HepG2 (cell line): Measurements from ENCODE around the gene THSD1. TPM values are rescaled to one million over a fixed set of nuclear protein-coding genes. Genes with fewer than 3 reads are reported as not detected.
A peak's percentile ranks its signal among the peaks of the same experiment; 100 is the strongest.
"Not testable (repeated sequence)": the region's sequence is repeated elsewhere in the genome, so short reads cannot be mapped to it uniquely, and the experiment has no call there.

Source experiments
- ATAC-seq: fragments of 200-7000 bp; cut with Tn5 transposase; 3 replicates; pipeline ENCODE4 v1.9.1; 2020; ENCODE audit warnings: mild to moderate bottlenecking, moderate library complexity
- BruUV-seq: library from RNA; stranded (reverse); fragments of 400-500 nt; replicated peaks from 2 replicates; lab custom pipeline; 2021; lab: Mats Ljungman, UMichigan
- CTCF ChIA-PET: fragments of 300-600 bp; formaldehyde crosslinking; extraction: SDS; loops from one replicate; lab custom pipeline; 2021; ENCODE audit warnings: low total read pairs, inconsistent platforms, low intra/inter-chr PET ratio; lab: Yijun Ruan, JAX
- POLR2A ChIA-PET: fragments of 350-600 bp; sonication (Branson Sonifier 250); formaldehyde crosslinking; loops from one replicate; lab custom pipeline; 2020; ENCODE audit warnings: antibody characterized with exemption, inconsistent platforms; lab: Yijun Ruan, JAX
- DNase-seq: peaks from one replicate; pipeline ENCODE4 v3.0.0-alpha.2; 2015; ENCODE audit warnings: low spot score
- FAIRE-seq: peaks from 3 replicates; lab custom pipeline; 2011; peaks lifted over from hg19 to GRCh38; lab: Jason Lieb, UNC
- H2AFZ ChIP-seq: one replicate; pipeline ENCODE4 v1.6.1; 2011; ENCODE audit warnings: low read length, inconsistent platforms
- H3K27ac ChIP-seq: fragments of 300-600 bp; 3 replicates; pipeline ENCODE4 v1.8.0; 2011; ENCODE audit warnings: mixed run types, mild to moderate bottlenecking, mixed read lengths, low read length, inconsistent platforms; ENCODE audit not compliant: insufficient read depth; ENCODE audit errors: extremely low read length
- H3K27me3 ChIP-seq, 2 experiments: fragments of 200-600 bp in 1 of 2; 2 replicates in 1 of 2; 3 replicates in 1 of 2; pipeline versions ENCODE4 v1.6.0 to v1.8.0; 2011; ENCODE audit warnings: low read length in 2 of 2, mild to moderate bottlenecking in 2 of 2, moderate library complexity in 2 of 2, inconsistent platforms in 1 of 2; ENCODE audit not compliant: insufficient read depth in 2 of 2, control insufficient read depth in 1 of 2
- H3K36me3 ChIP-seq, 2 experiments: fragments of 200-600 bp in 1 of 2; replicated peaks in 1 of 2; 2 replicates in 1 of 2; 3 replicates in 1 of 2; pipeline versions ENCODE4 v1.5.1 to v1.8.0; 2011; ENCODE audit warnings: low read length in 2 of 2, inconsistent platforms in 1 of 2; ENCODE audit not compliant: insufficient read depth in 2 of 2, control insufficient read depth in 1 of 2
- H3K4me1 ChIP-seq: 2 replicates; pipeline ENCODE4 v1.5.1; 2012; ENCODE audit warnings: low read length, inconsistent platforms; ENCODE audit not compliant: insufficient read depth
- H3K4me2 ChIP-seq: 2 replicates; pipeline ENCODE4 v1.6.0; 2011; ENCODE audit warnings: low read depth, low read length, inconsistent platforms
- H3K4me3 ChIP-seq, 3 experiments: fragments of 200-600 bp in 1 of 3; sonication (generic), shearing (Covaris generic) in 1 of 3; replicated peaks in 1 of 3; 2 replicates each; pipeline ENCODE4 v1.5.1; 2011 to 2016; ENCODE audit warnings: low read length in 3 of 3, inconsistent platforms in 2 of 3, low read depth in 2 of 3, mild to moderate bottlenecking in 2 of 3, control low read depth in 1 of 3, mixed read lengths in 1 of 3; ENCODE audit not compliant: insufficient read depth in 1 of 3
- H3K79me2 ChIP-seq: one replicate; pipeline ENCODE4 v1.6.1; 2011; ENCODE audit warnings: low read length, inconsistent platforms; ENCODE audit not compliant: insufficient read depth
- H3K9ac ChIP-seq: 2 replicates; pipeline ENCODE4 v1.6.0; 2011; ENCODE audit warnings: mild to moderate bottlenecking, low read depth, low read length, inconsistent platforms; ENCODE audit not compliant: insufficient read depth
- H3K9me3 ChIP-seq: 2 replicates; pipeline ENCODE4 v1.5.1; 2012; ENCODE audit warnings: mild to moderate bottlenecking, low read length
- H4K20me1 ChIP-seq: 2 replicates; pipeline ENCODE4 v1.6.0; 2011; ENCODE audit warnings: inconsistent platforms, mild to moderate bottlenecking, low read length, moderate library complexity; ENCODE audit not compliant: insufficient read depth
- CBX2 ChIP-seq, 2 experiments: fragments of 200-600 bp in 1 of 2; sonication (generic); formaldehyde crosslinking in 1 of 2; IDR thresholded peaks; 2 replicates each; pipeline versions ENCODE4 v1.7.0 to v1.8.1; 2018 to 2022; ENCODE audit warnings: low read depth in 2 of 2, low read length in 1 of 2, mild to moderate bottlenecking in 1 of 2, missing genetic modification reagents in 1 of 2
- GABPB1 ChIP-seq: IDR thresholded peaks from 2 replicates; pipeline ENCODE4 v1.6.1; 2016; ENCODE audit warnings: mild to moderate bottlenecking, missing genetic modification reagents, moderate library complexity, missing compliant biosample characterization
- KLF13 ChIP-seq: sonication (generic); formaldehyde crosslinking; IDR thresholded peaks from 2 replicates; pipeline ENCODE4 v1.4.0; 2020; ENCODE audit warnings: mild to moderate bottlenecking, missing genetic modification reagents
- NONO ChIP-seq, 2 experiments: fragments of 450-650 bp in 1 of 2; sonication (generic) in 1 of 2; formaldehyde crosslinking in 1 of 2; IDR thresholded peaks in 1 of 2; conservative IDR thresholded peaks in 1 of 2; 2 replicates each; pipeline versions ENCODE4 v1.6.1 to v1.8.0; 2017 to 2022; ENCODE audit warnings: mild to moderate bottlenecking in 1 of 2, missing genetic modification reagents in 1 of 2, moderate library complexity in 1 of 2
- WGBS: methylation state at CpG from one replicate; pipeline ENCODE4 v1.1.6; 2017; ENCODE audit warnings: low lambda C conversion rate; 5-methylcytosine and 5-hydroxymethylcytosine counted together
- in situ Hi-C: cut with HindIII; loops from 2 replicates; pipeline ENCODE4 v1.10.0; 2017; ENCODE audit warnings: low pct_unique_long_range_greater_than_20kb; ENCODE audit not compliant: extremely low pct_ligation_motif_present
- intact Hi-C: fragments of 100-400 bp; cut with micrococcal nuclease; formaldehyde crosslinking; loops from one replicate; pipeline ENCODE4 v1.10.0; 2022; ENCODE audit not compliant: unreplicated experiment
- polyA plus RNA-seq, 8 experiments: library from polyadenylated mRNA; depleted of rRNA in 3 of 8; stranded (reverse) in 7 of 8; unstranded in 1 of 8; fragments of >200 nt; fragmentation: Illumina TruSeq in 4 of 8; extraction: Trizol in 4 of 8; gene quantifications; 2 replicates each; pipeline versions ENCODE4 v1.2.1 to v1.2.3, GENCODE V29; 2011 to 2016; ENCODE audit warnings: low read depth in 4 of 8, missing spikeins in 1 of 8, mixed read lengths in 1 of 8; ENCODE audit not compliant: insufficient read depth in 1 of 8
- total RNA-seq, 5 experiments: library from RNA; depleted of rRNA; stranded (reverse); fragments of >200 nt; fragmentation: Illumina TruSeq; extraction: Trizol; gene quantifications; 2 replicates each; pipeline ENCODE4 v1.2.3, GENCODE V29; 2016; ENCODE audit warnings: low read depth in 1 of 5

THSD1 gene
- total and polyA plus RNA-seq, 2 of the 13 experiments (the other 11 are each of a cell fraction or from before 2014, with no cell fraction given): 0.11 to 0.15 TPM

DNA sequence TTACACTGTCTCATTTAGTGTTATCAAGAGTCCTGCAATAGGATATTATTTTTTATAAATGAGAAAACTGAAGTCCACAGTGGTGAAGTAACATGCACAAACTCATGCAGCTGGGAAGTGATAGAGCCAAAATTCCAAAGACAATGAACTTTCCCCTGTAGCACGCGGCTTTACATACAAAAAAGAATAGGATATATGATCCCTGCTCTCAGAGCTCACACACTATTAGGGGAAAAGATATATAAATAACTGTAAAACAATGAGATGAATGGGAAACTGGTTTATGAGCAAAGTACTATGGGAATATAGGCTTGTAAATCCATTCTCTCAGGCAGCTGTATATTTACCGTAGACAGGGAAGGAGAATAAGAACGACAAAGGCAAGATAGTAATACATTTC, 39.7 kb downstream of the THSD1 start:
- no peaks in the 10 kb centered on the region for H4K20me1 ChIP-seq
- POLR2A ChIA-PET: no interaction called here

DNA sequence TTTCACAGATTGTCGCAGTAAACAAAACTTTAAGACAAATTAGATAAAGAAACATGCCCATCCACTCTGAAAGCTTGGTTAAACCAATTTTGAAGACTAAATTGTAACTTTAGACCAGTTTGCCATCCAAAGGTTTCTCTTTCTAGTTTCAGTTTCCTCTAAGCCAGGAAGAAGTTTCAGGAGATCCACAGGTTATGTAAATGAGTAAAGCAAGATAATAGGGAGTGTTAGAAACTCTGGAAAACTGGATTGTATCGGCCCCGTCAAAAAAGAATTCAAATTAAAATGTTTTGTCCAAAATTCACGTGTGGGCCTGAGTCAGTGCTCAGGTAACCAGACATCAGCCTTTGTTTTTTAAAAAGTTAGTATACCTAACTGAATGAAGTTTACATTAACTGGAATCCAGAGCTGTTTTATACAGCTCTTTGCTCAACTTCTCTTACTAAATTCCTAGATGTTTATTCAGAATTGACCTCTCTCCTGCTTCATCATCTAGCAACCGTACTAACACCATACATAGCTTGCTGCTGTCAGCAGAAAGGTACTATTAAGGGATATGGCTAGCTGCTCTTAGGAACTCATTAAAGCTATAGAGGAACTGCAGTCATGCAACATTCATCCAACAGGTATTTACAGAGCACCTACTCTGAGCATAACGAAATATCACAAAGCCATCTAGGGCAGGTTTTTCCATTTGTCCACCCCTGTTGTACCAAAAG, 43.6 kb downstream of the THSD1 start:
- intact Hi-C loops, H3K9ac ChIP-seq, H3K4me1 ChIP-seq, H3K27me3 ChIP-seq, H3K79me2 ChIP-seq, ATAC-seq, POLR2A ChIA-PET, H3K4me3 ChIP-seq, H3K36me3 ChIP-seq, BruUV-seq, DNase-seq, CTCF ChIA-PET, H4K20me1 ChIP-seq, H3K9me3 ChIP-seq, in situ Hi-C loops, H3K4me2 ChIP-seq, H2AFZ ChIP-seq, H3K27ac ChIP-seq: not testable (repeated sequence)
- WGBS: 20% methylated on average over 4 of the region's 6 CpGs
- peak; percentile 61 for FAIRE-seq

More for the DNA sequence above, 39.7 kb downstream of the THSD1 start:
- ATAC-seq (no peak), DNase-seq (no peak), FAIRE-seq (no peak)
- CTCF ChIA-PET: no interaction called here
- TF ChIP-seq KLF13 (CRISPR knock-in tag) (no peak), CBX2 (IDR thresholded peaks at IDR 0.05; ENCODE audit: low read depth, low read length) (no peak), CBX2 (CRISPR knock-in tag; IDR thresholded peaks at IDR 0.05; ENCODE audit: low read depth) (no peak), NONO (IDR thresholded peaks at IDR 0.05) (no peak), NONO (CRISPR knock-in tag; conservative IDR thresholded peaks at IDR 0.05) (no peak), GABPB1 (CRISPR knock-in tag) (no peak)
- Histone ChIP-seq H3K4me3 (no peak overlapping the region), H3K9ac (no peak overlapping the region), H3K4me2 (no peak overlapping the region), H3K9me3 (no peaks in the 10 kb centered on the region), H3K79me2 (no peaks in the 10 kb centered on the region), H3K27ac (no peak overlapping the region), H3K36me3 (no peaks in the 10 kb centered on the region), H3K4me1 (no peaks in the 10 kb centered on the region), H3K27me3 (peaks cover 0 to 6% of the 10 kb centered on the region in 2 experiments; a peak in 2 of 5 replicates), H2AFZ (no peak overlapping the region)
- WGBS: 21% methylated on average over 4 of the region's 4 CpGs
- in situ Hi-C loops: no loop called here
- BruUV-seq: no TSS peak
- intact Hi-C loops: no loop called here
